ENCODE results near the gene DDX10.
"Not testable (repeated sequence)": the region's sequence is repeated elsewhere in the genome, so short reads cannot be mapped to it uniquely, and the experiment has no call there.

Gene DDX10

GRCh38 chr11:108664730-108665525, at the start of gene DDX10:
TSS of gene DDX10 (plus strand) at chr11:108665069. CDS start at chr11:108665154, 85 bp downstream.
- peak; percentile 88 for DNase-seq (ENCODE audit: low spot score)

DNA sequence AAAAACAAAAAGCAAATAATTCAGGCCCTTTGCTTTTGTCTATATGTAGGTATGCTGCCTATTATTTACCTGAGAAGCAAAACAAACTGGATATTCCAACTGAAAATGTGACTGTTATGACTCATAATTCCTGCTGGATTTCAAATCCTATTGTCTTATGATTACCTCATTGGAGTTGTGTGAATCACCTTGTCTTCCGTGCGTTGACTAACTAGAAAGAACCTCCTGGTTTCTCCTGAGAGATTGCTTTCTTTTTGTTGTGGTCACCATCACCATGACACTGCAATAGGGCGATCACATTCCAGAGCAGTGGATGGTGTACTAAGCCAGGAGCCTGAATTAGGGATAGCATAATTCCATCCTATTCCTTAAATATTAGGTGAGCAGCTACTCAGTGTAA, 48.3 kb upstream of the DDX10 start:
- DNase-seq (ENCODE audit: low spot score), result no peak

DNA sequence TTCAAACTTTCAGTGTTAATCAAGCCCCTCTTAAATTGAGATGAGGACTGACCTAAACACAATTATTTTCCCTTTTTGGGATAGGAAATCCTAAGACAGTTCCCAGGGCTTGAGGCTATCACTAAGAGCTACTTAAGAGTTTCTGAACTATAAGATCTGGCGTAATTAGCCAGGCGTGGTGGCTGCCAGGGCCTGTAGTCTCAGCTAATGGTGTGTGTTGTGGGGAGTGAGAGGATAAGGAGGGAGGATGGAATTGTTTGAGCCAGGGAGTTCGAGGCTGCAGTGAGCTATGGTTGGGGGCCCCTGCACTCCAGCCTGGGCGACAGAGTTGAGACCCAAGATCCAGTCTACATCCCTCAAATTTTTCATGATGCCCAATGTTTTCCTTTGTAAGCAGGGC, 47.8 kb upstream of the DDX10 start:
- DNase-seq (ENCODE audit: low spot score), result no peak

GRCh38 chr11:108618529-108618928, 46.3 kb upstream of the DDX10 start:
- no peak for DNase-seq (ENCODE audit: low spot score)

- DNase-seq (ENCODE audit: low spot score), result no peak
Observed at GRCh38 chr11:108620958-108621772, 43.7 kb upstream of the DDX10 start.

GRCh38 chr11:108622341-108622740, 42.5 kb upstream of the DDX10 start:
- no peak for DNase-seq (ENCODE audit: low spot score)

GRCh38 chr11:108624196-108624925, 40.5 kb upstream of the DDX10 start:
- no peak for DNase-seq (ENCODE audit: low spot score)

GRCh38 chr11:108628326-108628725, 36.5 kb upstream of the DDX10 start:
- no peak for DNase-seq (ENCODE audit: low spot score)

- no peak for DNase-seq (ENCODE audit: low spot score)
Observed at GRCh38 chr11:108628812-108629211, 36.1 kb upstream of the DDX10 start.

DNA sequence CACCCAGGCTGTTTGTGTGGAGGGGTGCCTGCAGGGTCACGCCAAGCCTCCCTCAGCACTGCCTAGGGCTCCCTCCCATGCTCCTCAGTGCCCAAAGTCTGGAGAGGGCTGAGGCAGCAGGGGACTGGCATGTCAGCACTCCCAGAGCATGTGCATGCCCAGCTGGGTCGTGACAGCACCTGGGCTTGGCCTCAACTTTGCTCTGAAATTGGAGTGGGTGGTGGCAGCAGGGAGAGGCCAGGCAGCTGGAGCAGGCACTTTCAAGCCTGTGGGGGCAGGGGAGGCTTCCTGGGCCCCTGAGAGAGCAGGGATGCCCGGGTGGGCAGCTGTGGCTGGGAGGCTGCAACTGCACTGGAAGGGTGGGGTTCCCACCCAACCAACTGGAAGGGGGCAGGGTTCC, 35.6 kb upstream of the DDX10 start:
- no peak for DNase-seq (ENCODE audit: low spot score)

- no peak for DNase-seq (ENCODE audit: low spot score)
Observed at GRCh38 chr11:108632041-108632704, 32.7 kb upstream of the DDX10 start.

DNA sequence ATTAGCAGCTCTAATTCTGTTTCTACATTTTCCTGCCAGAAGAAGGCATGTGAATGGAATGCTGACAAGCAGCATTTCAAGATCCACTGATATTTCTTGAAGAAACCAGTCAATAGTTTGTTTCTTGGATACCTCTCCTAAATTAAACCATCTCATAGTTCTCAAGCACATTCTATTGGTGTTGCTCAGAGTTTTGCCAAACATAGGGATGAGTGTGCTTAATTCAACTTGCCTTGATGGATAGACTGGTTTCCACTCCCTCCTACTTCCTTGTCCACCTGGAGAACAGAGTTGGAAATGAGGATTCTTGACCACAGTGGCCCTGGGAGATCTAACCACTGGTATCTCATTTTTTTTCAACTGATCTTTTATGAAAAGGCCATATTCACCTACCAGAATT, 29.8 kb upstream of the DDX10 start:
- DNase-seq (ENCODE audit: low spot score), result no peak

- no peak for DNase-seq (ENCODE audit: low spot score)
Observed at GRCh38 chr11:108636222-108636621, 28.6 kb upstream of the DDX10 start.

GRCh38 chr11:108639146-108639545, 25.7 kb upstream of the DDX10 start:
- no peak for DNase-seq (ENCODE audit: low spot score)

DNA sequence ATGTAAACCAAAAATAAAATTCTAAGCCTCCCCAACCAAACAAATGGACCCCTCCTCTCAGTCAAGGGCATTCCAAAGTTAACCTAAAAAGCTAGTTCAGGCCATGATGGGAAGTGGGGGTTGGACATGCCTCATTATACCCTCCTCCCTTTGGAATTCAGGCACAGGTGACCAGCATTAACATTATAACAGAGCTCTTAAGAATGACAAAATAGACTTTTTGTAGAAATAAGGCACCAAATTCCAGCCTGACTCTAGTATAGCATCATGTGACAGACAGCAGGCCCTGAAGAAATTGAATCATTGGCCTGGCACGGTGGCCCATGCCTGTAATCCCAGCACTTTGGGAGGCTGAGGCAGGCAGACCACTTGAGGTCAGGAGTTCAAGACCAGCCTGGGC, 23.1 kb upstream of the DDX10 start:
- DNase-seq (ENCODE audit: low spot score), result not testable (repeated sequence)

GRCh38 chr11:108643974-108644373, 20.9 kb upstream of the DDX10 start:
- DNase-seq (ENCODE audit: low spot score), result no peak

DNA sequence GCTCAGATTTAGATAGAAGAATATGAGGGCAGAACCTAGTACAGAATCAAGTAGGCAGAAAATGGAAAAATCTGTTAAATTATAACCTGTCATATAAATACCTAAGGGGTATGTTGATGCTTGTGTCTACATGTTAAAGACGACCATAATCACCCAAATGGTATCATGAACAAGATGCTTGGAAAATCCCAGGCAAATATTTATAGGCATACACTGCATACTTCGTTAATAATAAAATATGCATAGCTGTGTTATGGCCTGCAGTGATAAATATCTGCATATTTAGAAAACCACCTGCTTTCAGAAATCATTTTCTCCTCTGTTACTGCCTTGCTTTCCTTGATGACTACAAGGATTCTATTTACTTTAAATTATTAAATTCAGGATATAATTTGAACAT, 18.9 kb upstream of the DDX10 start:
- DNase-seq (ENCODE audit: low spot score), result no peak

GRCh38 chr11:108647387-108647700, 17.5 kb upstream of the DDX10 start:
- DNase-seq (ENCODE audit: low spot score), result no peak

DNA sequence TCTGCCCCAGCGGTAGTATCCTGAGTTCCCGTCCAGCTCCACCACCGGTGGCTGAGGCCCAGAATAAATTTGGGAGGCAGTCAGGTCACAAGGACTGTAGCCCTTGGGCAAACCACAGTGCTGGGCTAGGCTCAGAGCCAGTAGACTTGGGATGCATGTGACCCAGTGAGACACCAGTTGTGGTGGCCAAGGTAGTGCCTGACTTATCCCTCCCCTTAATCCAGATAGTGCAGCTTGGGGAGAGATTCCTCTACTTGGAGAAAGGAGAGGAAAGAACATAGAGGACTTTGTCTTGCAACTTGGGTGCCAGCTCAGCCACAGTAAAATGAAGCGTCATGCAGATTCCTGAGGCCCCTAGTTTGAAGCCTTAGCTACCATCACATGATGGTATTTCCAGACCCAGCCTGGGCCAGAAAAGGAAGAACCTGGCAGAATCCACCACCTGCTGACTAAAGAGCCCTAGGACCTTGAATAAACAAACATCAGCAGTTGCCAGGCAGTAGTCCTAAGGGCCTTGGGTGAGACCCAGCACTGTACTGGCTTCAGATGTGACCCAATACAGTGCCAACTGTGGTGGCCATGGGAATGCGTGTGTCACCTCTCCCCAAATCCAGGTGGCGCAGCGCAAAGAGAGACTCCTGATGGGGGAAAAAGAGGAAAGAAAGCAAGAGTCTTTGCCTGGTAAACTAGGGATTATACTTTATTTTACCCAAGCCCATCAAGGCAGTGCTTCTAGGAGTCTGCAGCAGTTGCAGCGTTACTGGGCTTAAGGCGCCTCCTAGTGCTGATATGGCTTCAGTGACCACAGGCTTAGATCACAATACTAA, 17.0 kb upstream of the DDX10 start:
- DNase-seq (ENCODE audit: low spot score), result no peak

- no peak for DNase-seq (ENCODE audit: low spot score)
Observed at GRCh38 chr11:108648528-108648885, 16.4 kb upstream of the DDX10 start.

GRCh38 chr11:108654100-108654499, 10.8 kb upstream of the DDX10 start:
- DNase-seq (ENCODE audit: low spot score), result not testable (repeated sequence)

Measured in HuH-7 (cell line).